HCT116 (cell line): Measurements from ENCODE around the gene PSAP.

Experiments
- EZH2 ChIP-seq: fragments of 200-600 bp; sonication (generic); IDR thresholded peaks from 2 replicates; pipeline ENCODE4 v1.6.1; 2017; ENCODE audit warnings: antibody characterized with exemption, mixed run types
- EZH2phosphoT487 ChIP-seq: fragments of 200-600 bp; IDR thresholded peaks from 2 replicates; pipeline ENCODE4 v1.6.1; 2018; ENCODE audit warnings: antibody characterized with exemption, borderline replicate concordance
- POLR2A ChIP-seq: IDR thresholded peaks from 2 replicates; pipeline ENCODE4 v1.7.0; 2011; ENCODE audit warnings: borderline replicate concordance; ENCODE audit not compliant: insufficient read depth, insufficient read length; ENCODE audit errors: extremely low read depth
- RAD21 ChIP-seq: IDR thresholded peaks from 2 replicates; pipeline ENCODE4 v1.6.1; 2012; ENCODE audit warnings: low read depth, mild to moderate bottlenecking
- TF ChIP-seq, protein P1 (sequence below), 3 experiments: fragments of 200-600 bp in 1 of 3; sonication (generic) in 1 of 3; IDR thresholded peaks in 2 of 3; conservative IDR thresholded peaks in 1 of 3; 2 replicates each; pipeline ENCODE4 v1.5.1; 2012 to 2017; ENCODE audit warnings: low read depth in 2 of 3, low read length in 2 of 3, antibody characterized with exemption in 1 of 3, borderline replicate concordance in 1 of 3, control low read depth in 1 of 3, mild to moderate bottlenecking in 1 of 3, mixed read lengths in 1 of 3, mixed run types in 1 of 3, moderate library complexity in 1 of 3; ENCODE audit not compliant: insufficient read depth in 1 of 3
- TF ChIP-seq, protein P2 (sequence below): IDR thresholded peaks from 2 replicates; pipeline ENCODE4 v1.6.1; 2012
- TF ChIP-seq, protein P3 (sequence below): IDR thresholded peaks from 2 replicates; pipeline ENCODE4 v1.6.1; 2012; ENCODE audit warnings: low read depth

DNA sequence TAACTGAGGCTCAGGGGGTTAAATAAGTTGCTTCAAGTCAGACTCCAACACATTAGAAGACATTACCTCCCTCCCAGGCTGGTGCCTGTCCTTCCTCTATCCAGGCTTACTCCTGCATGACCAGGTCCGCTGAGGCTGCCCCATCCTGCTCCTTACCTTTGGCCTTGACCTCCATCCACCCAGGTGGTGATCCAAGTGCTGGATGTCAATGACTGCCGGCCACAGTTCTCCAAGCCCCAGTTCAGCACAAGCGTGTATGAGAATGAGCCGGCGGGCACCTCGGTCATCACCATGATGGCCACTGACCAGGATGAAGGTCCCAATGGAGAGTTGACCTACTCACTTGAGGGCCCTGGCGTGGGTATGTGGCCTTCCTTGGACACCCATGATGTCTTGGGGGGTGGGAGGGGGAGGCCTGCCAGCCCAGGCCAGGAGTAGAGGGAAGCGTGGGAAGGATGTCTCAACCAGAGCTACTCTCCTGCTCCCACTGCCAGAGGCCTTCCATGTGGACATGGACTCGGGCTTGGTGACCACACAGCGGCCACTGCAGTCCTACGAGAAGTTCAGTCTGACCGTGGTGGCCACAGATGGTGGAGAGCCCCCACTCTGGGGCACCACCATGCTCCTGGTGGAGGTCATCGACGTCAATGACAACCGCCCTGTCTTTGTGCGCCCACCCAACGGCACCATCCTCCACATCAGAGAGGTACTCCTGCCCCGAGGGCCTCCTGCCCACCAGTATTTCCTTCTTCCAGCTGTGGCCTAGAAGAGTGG, 48.1 kb downstream of the PSAP start:
- TF ChIP-seq EZH2phosphoT487 (no peak), EZH2 (no peak), POLR2A (no peak), RAD21 (no peak)
- TF ChIP-seq, protein P1, sequence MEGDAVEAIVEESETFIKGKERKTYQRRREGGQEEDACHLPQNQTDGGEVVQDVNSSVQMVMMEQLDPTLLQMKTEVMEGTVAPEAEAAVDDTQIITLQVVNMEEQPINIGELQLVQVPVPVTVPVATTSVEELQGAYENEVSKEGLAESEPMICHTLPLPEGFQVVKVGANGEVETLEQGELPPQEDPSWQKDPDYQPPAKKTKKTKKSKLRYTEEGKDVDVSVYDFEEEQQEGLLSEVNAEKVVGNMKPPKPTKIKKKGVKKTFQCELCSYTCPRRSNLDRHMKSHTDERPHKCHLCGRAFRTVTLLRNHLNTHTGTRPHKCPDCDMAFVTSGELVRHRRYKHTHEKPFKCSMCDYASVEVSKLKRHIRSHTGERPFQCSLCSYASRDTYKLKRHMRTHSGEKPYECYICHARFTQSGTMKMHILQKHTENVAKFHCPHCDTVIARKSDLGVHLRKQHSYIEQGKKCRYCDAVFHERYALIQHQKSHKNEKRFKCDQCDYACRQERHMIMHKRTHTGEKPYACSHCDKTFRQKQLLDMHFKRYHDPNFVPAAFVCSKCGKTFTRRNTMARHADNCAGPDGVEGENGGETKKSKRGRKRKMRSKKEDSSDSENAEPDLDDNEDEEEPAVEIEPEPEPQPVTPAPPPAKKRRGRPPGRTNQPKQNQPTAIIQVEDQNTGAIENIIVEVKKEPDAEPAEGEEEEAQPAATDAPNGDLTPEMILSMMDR (IDR thresholded peaks at IDR 0.05 in 2 of 3, conservative IDR thresholded peaks at IDR 0.05 in 1 of 3; ENCODE audit: borderline replicate concordance in 1 of 3, insufficient read depth in 1 of 3, low read depth in 2 of 3, low read length in 2 of 3): no peak
- TF ChIP-seq, protein P2, sequence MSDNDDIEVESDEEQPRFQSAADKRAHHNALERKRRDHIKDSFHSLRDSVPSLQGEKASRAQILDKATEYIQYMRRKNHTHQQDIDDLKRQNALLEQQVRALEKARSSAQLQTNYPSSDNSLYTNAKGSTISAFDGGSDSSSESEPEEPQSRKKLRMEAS: no peak
- TF ChIP-seq, protein P3, sequence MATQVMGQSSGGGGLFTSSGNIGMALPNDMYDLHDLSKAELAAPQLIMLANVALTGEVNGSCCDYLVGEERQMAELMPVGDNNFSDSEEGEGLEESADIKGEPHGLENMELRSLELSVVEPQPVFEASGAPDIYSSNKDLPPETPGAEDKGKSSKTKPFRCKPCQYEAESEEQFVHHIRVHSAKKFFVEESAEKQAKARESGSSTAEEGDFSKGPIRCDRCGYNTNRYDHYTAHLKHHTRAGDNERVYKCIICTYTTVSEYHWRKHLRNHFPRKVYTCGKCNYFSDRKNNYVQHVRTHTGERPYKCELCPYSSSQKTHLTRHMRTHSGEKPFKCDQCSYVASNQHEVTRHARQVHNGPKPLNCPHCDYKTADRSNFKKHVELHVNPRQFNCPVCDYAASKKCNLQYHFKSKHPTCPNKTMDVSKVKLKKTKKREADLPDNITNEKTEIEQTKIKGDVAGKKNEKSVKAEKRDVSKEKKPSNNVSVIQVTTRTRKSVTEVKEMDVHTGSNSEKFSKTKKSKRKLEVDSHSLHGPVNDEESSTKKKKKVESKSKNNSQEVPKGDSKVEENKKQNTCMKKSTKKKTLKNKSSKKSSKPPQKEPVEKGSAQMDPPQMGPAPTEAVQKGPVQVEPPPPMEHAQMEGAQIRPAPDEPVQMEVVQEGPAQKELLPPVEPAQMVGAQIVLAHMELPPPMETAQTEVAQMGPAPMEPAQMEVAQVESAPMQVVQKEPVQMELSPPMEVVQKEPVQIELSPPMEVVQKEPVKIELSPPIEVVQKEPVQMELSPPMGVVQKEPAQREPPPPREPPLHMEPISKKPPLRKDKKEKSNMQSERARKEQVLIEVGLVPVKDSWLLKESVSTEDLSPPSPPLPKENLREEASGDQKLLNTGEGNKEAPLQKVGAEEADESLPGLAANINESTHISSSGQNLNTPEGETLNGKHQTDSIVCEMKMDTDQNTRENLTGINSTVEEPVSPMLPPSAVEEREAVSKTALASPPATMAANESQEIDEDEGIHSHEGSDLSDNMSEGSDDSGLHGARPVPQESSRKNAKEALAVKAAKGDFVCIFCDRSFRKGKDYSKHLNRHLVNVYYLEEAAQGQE: no peak
